ENCODE results near the gene RCAN3. TPM values are rescaled to one million over a fixed set of nuclear protein-coding genes. Genes with fewer than 3 reads are reported as not detected.

Gene RCAN3
- total RNA-seq, 1 experiment from 2014 or later = 17.5 TPM

DNA sequence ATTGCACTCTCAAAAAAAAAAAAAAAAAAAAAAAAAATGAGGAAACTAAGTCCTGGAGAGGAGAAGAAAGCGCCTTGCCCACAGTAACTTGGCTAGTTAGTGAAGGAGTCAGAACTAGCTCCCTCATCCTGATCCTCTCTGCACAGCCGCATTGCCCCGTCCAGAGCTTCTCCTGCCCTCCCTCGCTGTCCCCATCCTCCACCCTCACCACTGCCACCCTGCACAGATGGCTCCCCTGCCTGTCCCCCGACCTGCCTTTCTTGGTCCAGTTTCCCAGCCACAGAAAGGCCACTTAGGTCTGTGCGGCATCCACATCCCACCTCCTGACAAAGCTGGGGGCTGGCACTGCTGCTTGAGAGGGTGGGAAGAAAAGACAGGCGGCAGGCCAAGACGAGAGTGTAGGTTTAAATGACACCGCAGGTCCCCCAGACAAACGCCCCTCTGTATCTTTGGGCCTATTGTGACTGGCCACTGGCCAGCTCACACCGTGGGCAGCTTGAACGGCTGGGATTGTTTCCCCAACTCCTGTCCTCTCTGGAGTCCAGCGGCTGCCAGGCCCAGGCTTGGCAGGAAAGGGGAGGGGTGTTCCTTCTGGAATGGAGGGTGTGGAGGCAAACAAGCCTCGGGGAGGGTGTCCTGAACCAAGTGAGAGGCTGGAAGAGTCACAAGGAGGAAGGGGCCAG lies 73.4 kb downstream of the RCAN3 start:
- ChIA-PET POLR2A (interaction anchor here (0.6 kb wide), 2 partner anchors 46 to 173 kb away, joined by 9 to 16 read pairs; no protein-coding TSS in a partner anchor), CTCF (no interaction called here)
- no peaks in the 10 kb centered on the region for H3K27me3 ChIP-seq (ENCODE audit: control insufficient read depth, insufficient read depth, low read length)
- H3K36me3 ChIP-seq (ENCODE audit: control insufficient read depth, insufficient read depth, low read length) = no peaks in the 10 kb centered on the region
- no peak for DNase-seq (ENCODE audit: low read depth, low spot score)
- ATAC-seq = no peak
- TF ChIP-seq, protein P1, sequence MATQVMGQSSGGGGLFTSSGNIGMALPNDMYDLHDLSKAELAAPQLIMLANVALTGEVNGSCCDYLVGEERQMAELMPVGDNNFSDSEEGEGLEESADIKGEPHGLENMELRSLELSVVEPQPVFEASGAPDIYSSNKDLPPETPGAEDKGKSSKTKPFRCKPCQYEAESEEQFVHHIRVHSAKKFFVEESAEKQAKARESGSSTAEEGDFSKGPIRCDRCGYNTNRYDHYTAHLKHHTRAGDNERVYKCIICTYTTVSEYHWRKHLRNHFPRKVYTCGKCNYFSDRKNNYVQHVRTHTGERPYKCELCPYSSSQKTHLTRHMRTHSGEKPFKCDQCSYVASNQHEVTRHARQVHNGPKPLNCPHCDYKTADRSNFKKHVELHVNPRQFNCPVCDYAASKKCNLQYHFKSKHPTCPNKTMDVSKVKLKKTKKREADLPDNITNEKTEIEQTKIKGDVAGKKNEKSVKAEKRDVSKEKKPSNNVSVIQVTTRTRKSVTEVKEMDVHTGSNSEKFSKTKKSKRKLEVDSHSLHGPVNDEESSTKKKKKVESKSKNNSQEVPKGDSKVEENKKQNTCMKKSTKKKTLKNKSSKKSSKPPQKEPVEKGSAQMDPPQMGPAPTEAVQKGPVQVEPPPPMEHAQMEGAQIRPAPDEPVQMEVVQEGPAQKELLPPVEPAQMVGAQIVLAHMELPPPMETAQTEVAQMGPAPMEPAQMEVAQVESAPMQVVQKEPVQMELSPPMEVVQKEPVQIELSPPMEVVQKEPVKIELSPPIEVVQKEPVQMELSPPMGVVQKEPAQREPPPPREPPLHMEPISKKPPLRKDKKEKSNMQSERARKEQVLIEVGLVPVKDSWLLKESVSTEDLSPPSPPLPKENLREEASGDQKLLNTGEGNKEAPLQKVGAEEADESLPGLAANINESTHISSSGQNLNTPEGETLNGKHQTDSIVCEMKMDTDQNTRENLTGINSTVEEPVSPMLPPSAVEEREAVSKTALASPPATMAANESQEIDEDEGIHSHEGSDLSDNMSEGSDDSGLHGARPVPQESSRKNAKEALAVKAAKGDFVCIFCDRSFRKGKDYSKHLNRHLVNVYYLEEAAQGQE (IDR thresholded peaks at IDR 0.05; ENCODE audit: insufficient read depth in 1 of 2, low read depth in 2 of 2, low read length in 1 of 2) = no peak
- TF ChIP-seq TCF7L2 (IDR thresholded peaks at IDR 0.05; ENCODE audit: low read depth, low read length) (no peak), POLR2AphosphoS5 (IDR thresholded peaks at IDR 0.05; ENCODE audit: low read depth, low read length) (no peak), SIN3A (IDR thresholded peaks at IDR 0.05; ENCODE audit: borderline replicate concordance, insufficient read depth, low read depth, low read length) (no peak)
- TF ChIP-seq, protein P2, sequence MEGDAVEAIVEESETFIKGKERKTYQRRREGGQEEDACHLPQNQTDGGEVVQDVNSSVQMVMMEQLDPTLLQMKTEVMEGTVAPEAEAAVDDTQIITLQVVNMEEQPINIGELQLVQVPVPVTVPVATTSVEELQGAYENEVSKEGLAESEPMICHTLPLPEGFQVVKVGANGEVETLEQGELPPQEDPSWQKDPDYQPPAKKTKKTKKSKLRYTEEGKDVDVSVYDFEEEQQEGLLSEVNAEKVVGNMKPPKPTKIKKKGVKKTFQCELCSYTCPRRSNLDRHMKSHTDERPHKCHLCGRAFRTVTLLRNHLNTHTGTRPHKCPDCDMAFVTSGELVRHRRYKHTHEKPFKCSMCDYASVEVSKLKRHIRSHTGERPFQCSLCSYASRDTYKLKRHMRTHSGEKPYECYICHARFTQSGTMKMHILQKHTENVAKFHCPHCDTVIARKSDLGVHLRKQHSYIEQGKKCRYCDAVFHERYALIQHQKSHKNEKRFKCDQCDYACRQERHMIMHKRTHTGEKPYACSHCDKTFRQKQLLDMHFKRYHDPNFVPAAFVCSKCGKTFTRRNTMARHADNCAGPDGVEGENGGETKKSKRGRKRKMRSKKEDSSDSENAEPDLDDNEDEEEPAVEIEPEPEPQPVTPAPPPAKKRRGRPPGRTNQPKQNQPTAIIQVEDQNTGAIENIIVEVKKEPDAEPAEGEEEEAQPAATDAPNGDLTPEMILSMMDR (IDR thresholded peaks at IDR 0.05) = no peak
- no TSS peak for BruUV-seq (replicated peaks)
- in situ Hi-C loops (cut with HindIII; ENCODE audit: low pct_unique_long_range_greater_than_20kb, low sequenced_read_pairs) = no loop called here
- intact Hi-C loops (cut with micrococcal nuclease; ENCODE audit: unreplicated experiment) = no loop called here
- H3K9me3 ChIP-seq (ENCODE audit: control insufficient read depth, insufficient read depth, low read depth, low read length) = no peaks in the 10 kb centered on the region
- no peak overlapping the region for H3K27ac ChIP-seq (ENCODE audit: low read length)
- no peaks in the 10 kb centered on the region for H3K4me1 ChIP-seq (ENCODE audit: control insufficient read depth, insufficient read depth, low read length)
- no peak overlapping the region for H3K4me3 ChIP-seq (ENCODE audit: low read depth in 2 of 2, low read length in 2 of 2)

DNA sequence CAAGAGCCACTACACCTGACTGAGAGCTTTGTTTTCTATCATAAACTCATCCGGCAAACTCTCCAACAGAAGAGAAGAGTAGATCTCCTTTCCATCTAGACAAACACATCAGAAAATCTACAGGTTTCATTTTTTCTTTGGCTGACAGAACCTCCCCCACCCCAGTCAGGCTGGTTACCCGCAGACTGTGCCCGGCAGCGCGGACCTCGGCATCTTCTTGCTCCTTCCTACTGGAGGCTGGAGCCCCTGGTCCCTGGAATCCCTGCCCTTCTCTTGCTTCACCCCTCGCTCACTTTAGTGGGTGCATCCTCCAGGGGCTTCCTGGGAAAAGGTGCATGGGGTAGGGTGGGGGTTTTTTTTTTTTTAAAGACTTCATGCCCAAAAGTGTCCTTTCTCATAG lies 76.2 kb downstream of the RCAN3 start:
- no peaks in the 10 kb centered on the region for H3K9me3 ChIP-seq (ENCODE audit: control insufficient read depth, insufficient read depth, low read depth, low read length)
- in situ Hi-C loops (cut with HindIII; ENCODE audit: low pct_unique_long_range_greater_than_20kb, low sequenced_read_pairs) = no loop called here
- TF ChIP-seq SIN3A (IDR thresholded peaks at IDR 0.05; ENCODE audit: borderline replicate concordance, insufficient read depth, low read depth, low read length) (no peak), TCF7L2 (IDR thresholded peaks at IDR 0.05; ENCODE audit: low read depth, low read length) (no peak), POLR2AphosphoS5 (IDR thresholded peaks at IDR 0.05; ENCODE audit: low read depth, low read length) (no peak)
- TF ChIP-seq, protein P1 (IDR thresholded peaks at IDR 0.05; ENCODE audit: insufficient read depth in 1 of 2, low read depth in 2 of 2, low read length in 1 of 2) = no peak
- TF ChIP-seq, protein P2 (IDR thresholded peaks at IDR 0.05) = no peak
- DNase-seq (ENCODE audit: low read depth, low spot score) (no peak), ATAC-seq (no peak)
- no peak overlapping the region for H3K27ac ChIP-seq (ENCODE audit: low read length)
- intact Hi-C loops (cut with micrococcal nuclease; ENCODE audit: unreplicated experiment) = no loop called here
- H3K4me1 ChIP-seq (ENCODE audit: control insufficient read depth, insufficient read depth, low read length) = no peaks in the 10 kb centered on the region
- H3K4me3 ChIP-seq (ENCODE audit: low read depth in 2 of 2, low read length in 2 of 2) = no peak overlapping the region
- H3K27me3 ChIP-seq (ENCODE audit: control insufficient read depth, insufficient read depth, low read length) = no peaks in the 10 kb centered on the region
- no TSS peak for BruUV-seq (replicated peaks)
- POLR2A ChIA-PET = interaction anchor here (0.6 kb wide), 1 partner anchor 298 kb away, joined by 5 read pairs; no protein-coding TSS in a partner anchor
- CTCF ChIA-PET = no interaction called here
- no peaks in the 10 kb centered on the region for H3K36me3 ChIP-seq (ENCODE audit: control insufficient read depth, insufficient read depth, low read length)
